ENCODE data around the gene PDGFB.

The PDGFB gene

DNA sequence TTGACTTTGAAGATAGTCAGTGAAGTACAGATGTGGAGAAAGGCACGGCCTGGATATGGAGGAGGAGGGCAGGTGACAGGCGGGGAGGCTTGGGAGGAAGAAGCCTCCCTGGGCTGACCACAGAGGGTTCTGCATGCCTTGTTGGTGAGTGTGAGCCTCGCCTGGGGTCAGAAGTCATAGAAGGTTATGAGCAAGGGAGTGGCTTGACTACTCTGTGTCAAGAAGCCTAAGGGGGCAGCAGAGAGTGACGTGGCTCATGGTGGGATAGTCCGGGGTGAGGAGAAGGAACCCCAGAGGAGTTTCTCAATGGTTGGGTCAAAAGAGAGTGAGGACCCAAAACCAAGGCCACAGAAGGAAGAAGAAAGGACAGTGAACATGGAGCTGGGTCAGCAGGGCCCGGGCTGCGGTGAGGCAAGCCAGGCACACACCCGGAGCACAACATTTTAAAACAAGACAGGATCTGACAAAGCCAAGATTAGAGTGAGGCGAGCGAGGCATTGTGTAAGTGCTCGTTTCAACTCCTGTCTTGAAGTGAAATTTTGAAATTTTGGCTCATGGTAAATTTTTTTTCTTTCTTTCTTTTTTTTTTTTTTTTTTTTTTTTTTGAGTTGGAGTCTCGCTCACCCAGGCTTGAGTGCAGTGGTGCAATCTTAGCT lies 31.9 kb downstream of the PDGFB start:
- no peak overlapping the region for H3K27ac ChIP-seq
- TF ChIP-seq CTCF (conservative IDR thresholded peaks at IDR 0.05), result no peak

DNA sequence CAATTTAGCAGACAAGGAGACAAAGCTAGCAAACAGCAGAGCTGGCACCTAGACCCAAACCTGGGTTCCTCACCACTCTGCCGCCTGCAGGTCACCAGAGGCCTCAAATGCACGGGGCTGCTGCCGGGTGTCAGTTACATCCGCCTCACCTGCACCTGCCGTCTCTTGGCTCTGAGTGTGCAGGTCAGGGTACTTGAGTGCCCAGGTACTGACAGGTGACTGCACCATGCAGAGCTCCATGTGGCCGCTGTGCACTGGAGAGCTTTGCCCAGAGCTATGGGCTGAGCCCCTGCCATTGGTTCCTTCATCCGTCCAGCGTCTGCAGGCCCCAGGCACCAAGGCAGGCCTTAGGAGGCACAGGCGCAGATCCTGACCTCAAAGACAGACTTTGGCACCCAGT lies 35.0 kb downstream of the PDGFB start:
- no peak overlapping the region for H3K27ac ChIP-seq
- no peak for TF ChIP-seq CTCF (conservative IDR thresholded peaks at IDR 0.05)

- TF ChIP-seq CTCF (conservative IDR thresholded peaks at IDR 0.05), result no peak
- H3K27ac ChIP-seq, result no peak overlapping the region
Observed at GRCh38 chr22:39208013-39208680, 36.6 kb downstream of the PDGFB start.

DNA sequence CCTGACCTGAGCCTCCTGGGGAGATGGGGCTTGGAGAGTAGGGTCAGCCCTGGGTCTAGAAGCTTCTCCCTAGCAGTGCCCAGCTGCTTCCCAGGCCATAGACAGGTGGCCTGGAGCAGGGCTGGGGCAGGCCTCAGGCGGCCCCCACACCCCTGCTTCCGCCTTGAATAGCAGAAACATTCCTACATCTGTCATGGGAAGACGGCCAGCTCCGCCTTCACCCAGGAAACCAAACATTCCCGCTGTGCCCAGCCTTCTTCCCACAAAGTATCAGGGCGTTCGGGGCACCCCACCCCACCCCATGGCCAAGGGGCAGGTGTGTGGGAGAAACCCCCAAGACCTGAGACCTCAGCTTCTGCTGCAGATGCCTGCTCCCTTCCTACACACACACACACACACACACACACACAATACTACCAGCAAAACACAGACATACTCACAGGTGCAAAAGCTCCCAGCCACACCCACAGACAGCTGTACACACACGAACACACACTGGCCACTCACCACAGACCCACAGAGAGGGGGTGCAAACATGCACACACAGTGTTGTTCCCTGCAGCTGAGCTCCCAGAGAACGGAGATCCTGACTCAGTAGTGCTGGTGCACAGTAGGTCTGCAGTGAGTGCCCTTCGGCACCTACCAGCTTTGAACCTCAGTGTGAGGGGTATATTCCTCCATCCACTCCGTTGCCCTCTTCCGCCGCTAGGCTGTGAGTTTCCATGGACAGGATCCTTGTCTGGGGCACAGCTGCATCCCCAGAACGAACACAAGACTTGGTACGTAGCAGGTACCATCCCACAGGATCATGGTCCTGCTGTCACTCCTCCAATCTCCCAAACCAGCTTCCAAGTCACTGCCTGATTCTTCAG lies 37.4 kb downstream of the PDGFB start:
- no peak for TF ChIP-seq CTCF (conservative IDR thresholded peaks at IDR 0.05)

DNA sequence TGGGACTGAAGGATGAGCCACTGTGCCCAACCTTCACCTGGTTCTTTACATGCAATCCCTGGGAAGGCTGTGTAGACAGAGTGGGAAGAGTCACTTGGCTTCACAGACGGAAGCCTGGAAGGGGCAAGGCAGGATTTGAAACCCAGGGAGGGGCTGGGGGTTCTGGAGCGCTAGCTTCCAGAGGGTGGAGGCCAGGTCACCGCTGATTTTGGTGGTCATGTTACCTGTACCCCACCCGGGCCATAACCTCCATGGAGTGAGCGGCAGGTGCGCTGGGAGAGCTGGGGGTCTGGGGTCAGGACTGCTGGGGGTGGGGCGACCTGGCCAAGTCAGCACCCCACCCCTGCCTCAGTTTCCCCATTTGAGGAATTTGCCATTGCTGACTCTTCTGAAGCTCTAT lies 38.3 kb downstream of the PDGFB start:
- TF ChIP-seq CTCF (conservative IDR thresholded peaks at IDR 0.05), result no peak
- H3K27ac ChIP-seq, result no peak overlapping the region

More for the DNA sequence above, 37.4 kb downstream of the PDGFB start:
- no peak overlapping the region for H3K27ac ChIP-seq

- no peak overlapping the region for H3K27ac ChIP-seq
- TF ChIP-seq CTCF (conservative IDR thresholded peaks at IDR 0.05), result no peak
Observed at GRCh38 chr22:39205344-39206021, 39.3 kb downstream of the PDGFB start.

DNA sequence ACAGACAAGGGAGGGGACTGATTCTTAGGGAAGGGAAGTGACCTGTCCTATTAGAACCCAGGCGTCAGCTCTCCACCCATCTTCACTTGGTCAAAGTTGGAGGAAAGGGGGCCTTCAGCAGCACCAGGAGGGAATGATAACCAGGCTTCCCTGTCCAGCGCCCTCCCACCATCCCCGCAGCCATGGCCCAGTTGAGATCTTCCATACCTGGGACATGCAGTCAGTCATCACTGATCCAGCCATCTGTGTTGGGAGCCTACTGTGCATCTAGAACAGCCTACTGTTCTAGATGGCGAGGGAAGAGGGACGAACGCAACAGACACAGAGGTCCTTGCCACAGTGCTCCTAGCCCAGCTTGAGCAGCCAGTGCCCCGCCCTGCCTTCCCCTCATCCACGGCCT lies 40.6 kb downstream of the PDGFB start:
- no peak for TF ChIP-seq CTCF (conservative IDR thresholded peaks at IDR 0.05)
- no peak overlapping the region for H3K27ac ChIP-seq

Data from VCaP (cell line).